ENCODE results near the gene MEG3.

- TF ChIP-seq GATA2 (IDR thresholded peaks at IDR 0.05; ENCODE audit: low read depth, low read length) (no peak), GATA3 (IDR thresholded peaks at IDR 0.05; ENCODE audit: low read depth, low read length) (no peak)
These were observed 23.7 kb upstream of the MEG3 start for GRCh38 chr14:100802179-100802578.
